Activated CD4-positive, alpha-beta T cell treated with anti-CD3 and anti-CD28 coated beads, Interleukin-2, amount 10 ng/mL, durations not matched to agents 7 days and 5 days (primary cell): ENCODE measurements around the gene TRIM31. TPM values are rescaled to one million over a fixed set of nuclear protein-coding genes. Genes with fewer than 3 reads are reported as not detected.

ENCODE experiments used
- CTCF ChIA-PET: fragments of 350-600 bp; sonication (Branson Sonifier 250); formaldehyde crosslinking; loops from one replicate; lab custom pipeline; 2021; ENCODE audit warnings: antibody characterized with exemption; lab: Charles Lee
- POLR2A ChIA-PET: fragments of 350-600 bp; sonication (Branson Sonifier 250); formaldehyde crosslinking; loops from one replicate; lab custom pipeline; 2021; ENCODE audit warnings: antibody characterized with exemption; lab: Charles Lee
- DNase-seq: peaks from one replicate; pipeline ENCODE4 v3.0.0-alpha.2; 2020
- H3K27ac Mint-ChIP-seq: one replicate; pipeline ENCODE4 v1.8.0; 2021; ENCODE audit warnings: mild to moderate bottlenecking, moderate library complexity, mixed read lengths
- H3K27me3 Mint-ChIP-seq: one replicate; pipeline ENCODE4 v1.8.0; 2021; ENCODE audit warnings: mixed read lengths
- H3K36me3 Mint-ChIP-seq: one replicate; pipeline ENCODE4 v1.8.0; 2021; ENCODE audit warnings: low read depth, mixed read lengths
- H3K4me1 Mint-ChIP-seq: one replicate; pipeline ENCODE4 v1.8.0; 2021; ENCODE audit warnings: mixed read lengths
- H3K4me3 Mint-ChIP-seq: one replicate; pipeline ENCODE4 v1.8.0; 2021; ENCODE audit warnings: mild to moderate bottlenecking, moderate library complexity, mixed read lengths
- H3K9me3 Mint-ChIP-seq: one replicate; pipeline ENCODE4 v1.8.0; 2021; ENCODE audit warnings: mixed read lengths
- total RNA-seq, 2 experiments: library from RNA; stranded (reverse); gene quantifications; one replicate each; pipeline ENCODE4 v1.2.3, GENCODE V29; 2021

Gene TRIM31
- total RNA-seq, 2 experiments from 2014 or later: not detected

DNA sequence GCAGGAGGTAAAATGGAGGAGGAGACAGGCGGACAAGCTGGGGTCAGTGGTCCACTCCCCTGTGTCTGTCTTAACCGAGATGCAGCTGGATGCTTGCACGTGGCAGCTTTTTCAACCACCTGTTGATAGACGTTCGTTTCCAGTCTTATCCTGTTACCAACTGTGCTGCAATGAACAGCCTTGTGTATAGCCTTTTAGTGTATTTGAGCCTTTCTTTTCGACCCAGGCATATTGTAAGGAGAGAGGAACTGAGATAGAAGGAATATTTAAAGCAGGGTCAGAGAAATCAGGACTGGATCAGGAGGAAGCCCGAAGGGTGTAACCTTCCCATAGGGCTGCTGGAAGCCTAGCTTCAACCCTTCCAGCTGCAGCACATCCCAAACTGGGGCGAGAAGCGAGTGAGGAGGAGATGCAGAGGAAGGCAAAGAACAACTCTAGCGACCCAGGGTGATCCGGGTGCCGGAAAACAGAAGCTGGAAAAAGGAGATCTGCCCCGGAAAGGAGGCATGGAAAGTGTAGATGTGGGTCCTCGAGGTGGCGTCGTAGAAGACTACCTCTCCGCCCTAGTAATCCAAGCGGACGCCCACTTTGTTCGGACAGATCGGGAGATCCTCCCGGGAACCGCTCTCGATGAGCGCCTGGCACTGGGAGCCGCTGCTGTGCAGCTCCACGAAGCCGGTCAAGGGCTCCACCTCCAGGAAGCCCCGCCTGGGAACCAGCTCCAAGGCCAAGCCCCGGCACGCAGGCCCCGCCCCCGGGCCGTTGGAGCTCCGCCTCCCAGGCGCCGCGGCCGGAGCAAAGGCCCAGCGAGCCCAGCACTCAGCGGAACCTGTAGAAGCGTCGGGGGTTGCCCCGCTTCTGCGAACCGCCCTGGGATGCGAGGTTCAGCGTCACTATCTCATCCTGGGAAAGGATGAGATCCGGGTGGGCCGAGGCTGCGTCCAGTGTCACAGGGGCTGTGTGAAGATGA lies 11.2 kb downstream of the TRIM31 start:
- ChIA-PET CTCF (interaction anchor here (0.7 to 1.4 kb wide), 7 partner anchors 9 to 41 kb away, joined by 3 to 7 read pairs (median 4); partner anchors contain the start of genes POLR1H and TRIM40), POLR2A (interaction anchor here (0.7 kb wide), 1 partner anchor 555 kb away, joined by 4 read pairs; no protein-coding TSS in a partner anchor)
- Mint-ChIP-seq H3K4me1 (peaks cover 50% of the 10 kb centered on the region), H3K27me3 (peaks cover 70% of the 10 kb centered on the region), H3K36me3 (no peaks in the 10 kb centered on the region), H3K9me3 (no peaks in the 10 kb centered on the region), H3K27ac (peak overlapping the region; percentile 6), H3K4me3 (peak overlapping the region; percentile 77)
- DNase-seq: peak; percentile 64

DNA sequence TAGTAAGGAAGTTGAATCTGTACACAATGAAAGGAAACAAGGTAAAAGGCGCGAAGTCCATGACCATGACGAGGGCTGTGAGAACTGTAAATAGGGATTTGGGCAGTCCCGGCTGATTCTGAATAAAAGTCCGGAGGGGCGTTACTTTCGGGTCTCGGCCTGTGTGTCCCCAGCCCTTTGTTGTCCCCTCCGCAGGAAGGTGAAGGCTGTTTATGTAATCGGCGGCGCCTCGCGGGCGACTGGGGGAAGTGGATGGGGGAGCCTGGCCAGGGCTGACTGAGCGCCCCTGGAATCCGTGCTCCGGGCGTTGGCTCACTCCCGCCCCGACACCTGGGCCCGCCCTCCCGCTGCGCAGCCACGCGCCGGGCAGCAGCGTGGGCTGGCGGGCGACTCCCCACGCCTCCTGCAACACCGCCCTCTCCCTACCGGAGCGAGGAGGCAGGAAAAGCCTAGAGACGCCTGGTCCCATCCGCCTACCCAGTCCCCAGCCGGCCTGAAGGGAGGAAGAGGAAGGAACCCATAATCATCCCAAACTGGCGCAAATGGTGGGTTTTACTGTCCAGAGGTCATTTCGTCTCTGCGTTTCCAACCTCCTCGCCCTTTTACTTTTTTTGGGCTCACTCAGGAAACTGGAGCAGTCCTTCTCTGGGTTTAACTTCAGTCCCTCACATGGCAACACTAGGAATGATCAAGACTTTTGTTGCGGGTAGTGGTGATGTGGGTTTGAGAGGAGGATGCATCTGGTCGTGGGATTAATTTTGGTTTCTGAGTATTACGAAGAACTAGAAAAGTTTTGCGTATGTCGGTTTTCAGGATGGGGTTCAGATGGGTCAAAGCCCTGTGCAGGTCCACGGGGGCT lies 12.1 kb downstream of the TRIM31 start:
- ChIA-PET POLR2A (no interaction called here), CTCF (interaction anchor here (1.3 to 1.4 kb wide), 2 partner anchors 10 to 30 kb away, joined by 5 to 7 read pairs; no protein-coding TSS in a partner anchor)
- Mint-ChIP-seq H3K36me3 (no peaks in the 10 kb centered on the region), H3K27me3 (peaks cover 68% of the 10 kb centered on the region), H3K9me3 (no peaks in the 10 kb centered on the region), H3K4me1 (peaks cover 50% of the 10 kb centered on the region), H3K27ac (peak overlapping the region; percentile 6), H3K4me3 (peak overlapping the region; percentile 56)
- DNase-seq: no peak

DNA sequence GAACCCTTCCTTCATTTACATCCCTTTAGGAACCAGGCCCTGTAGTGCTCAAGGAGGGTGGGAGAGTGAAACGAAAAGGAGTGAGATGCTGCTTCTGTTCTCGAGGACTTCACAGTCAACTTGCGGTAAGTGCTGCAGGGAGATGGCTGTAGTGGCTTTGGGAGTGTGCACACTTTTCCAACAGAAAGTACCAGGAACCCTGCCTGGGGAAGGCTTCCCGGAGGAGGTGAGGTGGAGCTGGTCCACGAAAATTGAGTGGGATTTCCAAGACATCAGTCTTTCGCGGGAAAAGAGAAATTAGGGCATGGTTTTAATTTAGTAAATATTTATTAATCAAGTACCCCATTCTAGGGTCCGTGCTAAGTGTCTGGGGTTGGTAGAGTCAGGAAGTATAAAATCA lies 12.7 kb downstream of the TRIM31 start:
- Mint-ChIP-seq H3K36me3 (no peaks in the 10 kb centered on the region), H3K27me3 (peaks cover 72% of the 10 kb centered on the region), H3K9me3 (no peaks in the 10 kb centered on the region), H3K27ac (no peak overlapping the region), H3K4me1 (peaks cover 50% of the 10 kb centered on the region), H3K4me3 (no peak overlapping the region)
- ChIA-PET POLR2A (no interaction called here), CTCF (no interaction called here)
- no peak for DNase-seq

DNA sequence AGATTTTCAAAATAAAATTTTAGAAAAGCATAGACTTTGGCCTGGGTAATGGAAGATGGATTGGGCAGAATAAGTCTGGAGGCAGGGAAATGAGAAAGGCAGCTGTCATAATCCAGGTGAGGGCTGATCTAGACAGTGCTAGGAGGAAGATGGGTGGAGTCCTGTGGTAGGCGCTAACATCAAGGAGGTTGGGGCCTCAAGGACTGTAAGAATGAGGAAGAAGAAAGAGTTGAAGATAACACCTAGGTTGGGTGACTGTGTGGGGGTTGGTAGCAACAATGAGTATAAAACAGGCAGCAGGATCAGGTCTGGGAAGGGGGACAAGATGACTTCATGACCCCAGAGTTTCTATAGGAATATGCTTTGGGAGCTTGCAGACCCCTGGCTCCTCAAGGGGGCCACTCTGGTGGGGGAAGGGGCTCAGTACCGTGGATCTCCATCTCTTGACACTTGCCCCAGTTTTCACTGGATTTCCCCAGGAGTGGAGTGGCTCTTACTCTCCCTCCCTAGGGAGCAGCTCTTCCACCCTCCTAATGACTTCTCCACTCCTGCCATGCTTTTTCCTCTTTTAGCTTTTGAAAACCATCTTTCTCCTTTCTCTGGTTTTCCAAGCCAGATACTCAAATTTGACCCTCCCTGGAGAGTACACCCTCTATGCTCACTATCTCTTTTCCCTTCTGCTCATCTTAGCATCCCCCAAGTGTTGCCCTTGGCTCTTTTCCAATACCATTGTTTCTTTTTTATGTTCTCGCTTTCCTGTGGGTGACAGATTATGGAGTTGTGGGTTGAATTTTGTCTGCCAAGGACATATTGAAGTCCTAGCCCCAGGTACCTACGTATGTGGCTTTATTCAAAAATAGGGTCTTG lies 14.8 kb downstream of the TRIM31 start:
- ChIA-PET POLR2A (no interaction called here), CTCF (no interaction called here)
- peaks cover 43% of the 10 kb centered on the region for H3K4me1 Mint-ChIP-seq
- no peaks in the 10 kb centered on the region for H3K9me3 Mint-ChIP-seq
- DNase-seq: peak; percentile 25
- H3K27ac Mint-ChIP-seq: no peak overlapping the region
- no peaks in the 10 kb centered on the region for H3K36me3 Mint-ChIP-seq
- peaks cover 76% of the 10 kb centered on the region for H3K27me3 Mint-ChIP-seq
- no peak overlapping the region for H3K4me3 Mint-ChIP-seq

DNA sequence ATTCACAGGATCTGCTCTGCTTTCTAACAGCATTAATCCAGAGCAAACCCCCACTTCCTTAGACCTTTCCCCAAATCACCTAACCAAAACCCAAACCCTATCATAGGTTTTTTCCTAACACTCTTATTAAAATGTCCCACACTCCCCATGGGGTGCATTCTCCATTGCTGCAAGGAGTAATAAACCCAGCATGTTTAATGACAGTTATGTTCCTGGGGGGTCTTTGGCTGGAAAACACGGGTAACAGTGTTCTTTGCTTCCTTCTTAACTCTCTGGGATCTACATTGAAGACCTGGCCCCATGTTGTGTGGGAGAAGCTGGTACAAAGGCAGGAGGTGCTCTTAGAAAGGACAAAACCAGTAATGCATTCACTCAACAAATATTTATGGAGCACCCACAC lies 16.1 kb downstream of the TRIM31 start:
- Mint-ChIP-seq H3K9me3 (no peaks in the 10 kb centered on the region), H3K36me3 (no peaks in the 10 kb centered on the region), H3K27me3 (peaks cover 83% of the 10 kb centered on the region), H3K4me3 (no peak overlapping the region), H3K27ac (no peak overlapping the region), H3K4me1 (peaks cover 34% of the 10 kb centered on the region)
- CTCF ChIA-PET: interaction anchor here (0.7 to 1.3 kb wide), 3 partner anchors 10 to 35 kb away, joined by 3 read pairs; no protein-coding TSS in a partner anchor
- no peak for DNase-seq
- POLR2A ChIA-PET: no interaction called here

DNA sequence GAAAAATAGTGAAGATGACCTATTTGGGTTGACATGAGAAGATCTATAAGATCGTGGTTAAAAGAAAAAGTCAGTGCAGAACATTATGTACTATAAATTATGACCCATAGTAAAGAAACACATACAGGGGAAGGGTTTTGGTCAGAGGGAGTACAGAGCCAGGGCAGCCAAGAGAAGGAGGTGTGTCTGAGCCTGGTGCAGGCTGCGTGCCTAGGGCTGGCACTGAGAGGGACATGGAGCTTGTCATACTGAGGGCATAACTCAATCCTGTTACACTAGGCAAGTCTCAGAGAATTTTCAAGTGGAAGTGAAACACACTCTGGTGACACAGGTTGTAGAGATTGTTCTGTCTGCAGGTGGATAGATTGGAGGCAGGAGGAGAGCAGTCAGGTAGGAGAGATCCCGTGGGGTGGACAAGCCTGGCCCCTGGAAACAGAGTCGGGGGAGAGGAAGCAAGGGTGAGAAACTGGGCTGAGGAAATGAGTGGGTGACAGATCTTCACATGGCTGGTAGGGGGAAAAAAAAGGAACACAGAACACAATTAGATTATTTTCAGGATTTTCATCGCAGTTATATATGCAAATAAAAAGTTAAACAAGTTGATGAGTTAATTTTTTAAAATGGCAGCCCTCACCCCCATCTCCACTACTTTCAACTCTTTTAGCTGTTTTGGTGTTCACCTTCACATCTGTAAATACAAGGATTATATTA lies 18.8 kb downstream of the TRIM31 start:
- ChIA-PET CTCF (interaction anchor here (1.0 to 2.4 kb wide), 3 partner anchors 9 to 19 kb away, joined by 3 to 10 read pairs (median 5); no protein-coding TSS in a partner anchor), POLR2A (no interaction called here)

DNA sequence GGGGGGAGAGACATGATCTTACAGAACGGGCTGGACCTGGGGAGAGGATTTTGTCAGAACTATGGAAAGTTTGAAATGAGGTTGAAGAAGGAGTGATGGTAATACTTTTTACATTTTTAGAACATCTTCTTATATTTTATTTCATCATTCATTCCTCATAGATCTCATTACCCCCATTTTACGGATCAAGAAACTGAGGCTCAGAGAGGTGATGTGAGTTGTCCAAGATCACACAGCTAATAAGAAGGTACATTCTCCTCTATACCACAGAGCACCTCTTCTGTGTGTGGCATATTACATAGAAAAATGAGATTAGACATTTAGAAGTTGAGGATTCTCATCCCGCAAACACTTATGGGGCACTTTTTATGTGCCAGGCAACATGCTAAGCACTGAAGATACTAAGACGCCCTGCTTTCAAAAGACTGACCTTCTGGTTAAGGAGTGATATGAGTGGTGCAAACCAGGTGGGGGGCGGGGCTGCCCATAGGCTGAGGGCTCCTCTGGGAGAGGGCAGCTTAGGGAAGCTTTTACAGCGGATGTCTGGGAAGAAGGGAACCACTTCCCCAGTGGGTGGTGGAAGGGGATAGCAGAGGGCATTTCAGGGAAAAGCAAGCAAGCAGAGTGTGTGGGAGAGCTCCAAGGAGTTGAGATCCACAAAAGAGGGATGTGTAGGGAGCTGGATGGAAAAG lies 19.9 kb downstream of the TRIM31 start:
- no peak for DNase-seq
- no peak overlapping the region for H3K4me3 Mint-ChIP-seq
- no peaks in the 10 kb centered on the region for H3K9me3 Mint-ChIP-seq
- H3K36me3 Mint-ChIP-seq: no peaks in the 10 kb centered on the region
- peaks cover 74% of the 10 kb centered on the region for H3K27me3 Mint-ChIP-seq
- H3K27ac Mint-ChIP-seq: no peak overlapping the region
- CTCF ChIA-PET: interaction anchor here (0.7 to 2.4 kb wide), 4 partner anchors 10 to 304 kb away, joined by 3 to 10 read pairs (median 4); no protein-coding TSS in a partner anchor
- H3K4me1 Mint-ChIP-seq: peaks cover 9% of the 10 kb centered on the region
- POLR2A ChIA-PET: no interaction called here

More for the DNA sequence above, 18.8 kb downstream of the TRIM31 start:
- Mint-ChIP-seq H3K4me3 (no peak overlapping the region), H3K27me3 (peaks cover 78% of the 10 kb centered on the region), H3K27ac (no peak overlapping the region), H3K9me3 (no peaks in the 10 kb centered on the region), H3K4me1 (peaks cover 15% of the 10 kb centered on the region), H3K36me3 (no peaks in the 10 kb centered on the region)
- no peak for DNase-seq

DNA sequence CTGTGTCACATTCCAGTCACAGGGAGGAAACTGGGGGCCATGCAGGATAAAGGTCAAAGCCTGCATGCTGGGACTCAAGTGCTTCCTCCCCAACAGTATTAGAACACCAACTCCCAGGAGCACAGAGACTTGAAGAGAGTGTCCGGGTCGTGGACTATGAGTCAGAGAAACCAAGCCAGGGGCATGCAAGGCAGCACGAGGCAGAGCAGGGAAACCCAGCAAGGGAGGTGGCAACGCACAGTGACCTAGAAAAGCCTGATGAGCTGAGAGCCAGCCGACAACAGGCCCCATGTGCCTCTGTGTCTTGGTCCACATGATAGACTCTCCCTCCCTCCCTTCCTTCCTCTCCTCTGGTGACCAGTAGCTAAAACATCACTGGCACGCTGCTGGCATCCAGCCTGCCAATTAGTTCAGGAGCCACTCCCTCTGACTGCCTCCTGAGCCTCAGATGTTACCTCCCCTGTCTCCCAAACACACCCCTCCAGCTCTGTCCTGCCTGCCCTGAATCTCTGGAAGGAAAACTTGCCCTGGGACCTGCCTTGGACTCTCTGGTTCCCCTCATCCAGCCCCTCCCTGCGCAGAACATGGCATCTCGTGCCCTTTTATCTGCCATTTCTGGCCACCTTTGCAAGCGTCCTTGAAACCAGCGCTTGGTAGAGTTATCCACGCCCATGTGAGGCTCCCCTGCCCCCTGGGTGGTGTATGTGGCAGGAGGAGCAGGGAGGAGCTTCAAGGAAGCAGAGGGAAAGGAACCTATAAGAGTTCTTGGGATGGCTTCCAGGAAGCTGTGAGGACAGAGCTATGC lies 21.1 kb downstream of the TRIM31 start:
- ChIA-PET POLR2A (no interaction called here), CTCF (interaction anchor here (0.6 to 1.3 kb wide), 2 partner anchors 12 to 365 kb away, joined by 3 to 5 read pairs; no protein-coding TSS in a partner anchor)
- DNase-seq: no peak
- Mint-ChIP-seq H3K9me3 (no peaks in the 10 kb centered on the region), H3K27ac (no peak overlapping the region), H3K27me3 (peaks cover 73% of the 10 kb centered on the region), H3K36me3 (no peaks in the 10 kb centered on the region), H3K4me3 (no peak overlapping the region), H3K4me1 (no peaks in the 10 kb centered on the region)

DNA sequence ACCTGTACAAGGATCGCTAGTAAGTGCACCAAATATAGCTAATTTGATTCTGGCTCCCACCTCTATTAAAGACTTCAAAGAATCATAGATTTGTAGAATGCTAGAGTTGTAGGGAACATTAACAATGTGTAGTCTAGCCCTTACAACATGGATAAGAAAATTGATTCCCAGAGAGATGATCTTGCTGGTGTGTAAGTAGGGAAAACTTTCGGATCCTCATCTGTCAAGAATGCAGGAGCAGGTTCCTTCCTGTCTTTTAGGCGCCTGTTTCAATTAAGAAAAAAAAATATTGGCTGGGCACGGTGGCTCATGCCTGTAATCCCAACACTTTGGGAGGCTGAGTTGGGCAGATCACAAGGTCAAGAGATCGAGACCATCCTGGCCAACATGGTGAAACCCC lies 25.0 kb downstream of the TRIM31 start:
- Mint-ChIP-seq H3K4me3 (no peak overlapping the region), H3K9me3 (no peaks in the 10 kb centered on the region), H3K27me3 (peaks cover 56% of the 10 kb centered on the region), H3K27ac (no peak overlapping the region), H3K36me3 (no peaks in the 10 kb centered on the region), H3K4me1 (no peaks in the 10 kb centered on the region)
- no peak for DNase-seq
- ChIA-PET POLR2A (no interaction called here), CTCF (interaction anchor here (0.6 to 1.7 kb wide), 4 partner anchors 15 to 1386 kb away, joined by 3 to 6 read pairs (median 4); no protein-coding TSS in a partner anchor)

DNA sequence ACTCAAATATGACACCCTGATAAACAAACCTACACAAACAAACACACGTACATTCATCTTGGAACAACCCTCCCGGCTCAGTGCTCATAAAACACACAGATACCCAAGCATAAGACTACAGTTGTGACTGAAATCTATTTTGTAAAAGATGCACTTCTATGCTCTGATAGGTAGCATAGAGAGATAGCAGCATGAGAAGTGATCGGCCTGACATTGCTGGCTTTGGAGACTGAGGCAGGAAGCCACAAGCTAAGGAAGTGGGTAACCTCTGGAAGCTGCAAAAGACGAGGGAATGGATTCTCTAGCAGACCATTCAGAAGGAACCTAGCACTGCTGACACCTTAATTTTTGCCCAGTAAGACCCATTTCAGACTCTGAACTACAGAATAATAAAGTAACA lies 35.7 kb downstream of the TRIM31 start:
- H3K36me3 Mint-ChIP-seq: peaks cover 6% of the 10 kb centered on the region
- DNase-seq: peak; percentile 22
- H3K9me3 Mint-ChIP-seq: no peaks in the 10 kb centered on the region
- no peak overlapping the region for H3K4me3 Mint-ChIP-seq
- H3K27me3 Mint-ChIP-seq: peaks cover 72% of the 10 kb centered on the region
- peaks cover 39% of the 10 kb centered on the region for H3K4me1 Mint-ChIP-seq
- ChIA-PET CTCF (interaction anchor here (1.4 to 2.8 kb wide), 3 partner anchors 20 to 32 kb away, joined by 3 to 8 read pairs (median 3); no protein-coding TSS in a partner anchor), POLR2A (no interaction called here)
- no peak overlapping the region for H3K27ac Mint-ChIP-seq
